Fibroblast of lung (primary cell): ENCODE results near the gene CARD8. TPM values are rescaled to one million over a fixed set of nuclear protein-coding genes. Genes with fewer than 3 reads are reported as not detected.

Experiments used
- DNase-seq, 2 donors: peaks; one replicate each; pipeline versions ENCODE4 v3.0.0 to v3.0.0-alpha.2; 2010; ENCODE audit warnings: low read depth in 2 of 2
- H2AFZ ChIP-seq: 2 replicates; pipeline ENCODE4 v1.5.1; 2012; ENCODE audit warnings: low read length, control low read depth, inconsistent platforms
- H3K27ac ChIP-seq: 2 replicates; pipeline ENCODE4 v1.5.1; 2011; ENCODE audit warnings: low read length, control low read depth; ENCODE audit not compliant: insufficient read depth
- H3K27me3 ChIP-seq: 2 replicates; pipeline ENCODE4 v1.5.1; 2011; ENCODE audit warnings: mild to moderate bottlenecking, low read length; ENCODE audit not compliant: control insufficient read depth, insufficient read depth
- H3K36me3 ChIP-seq: 2 replicates; pipeline ENCODE4 v1.5.1; 2011; ENCODE audit warnings: low read length; ENCODE audit not compliant: control insufficient read depth, insufficient read depth
- H3K4me1 ChIP-seq: 2 replicates; pipeline ENCODE4 v1.5.1; 2011; ENCODE audit warnings: low read length; ENCODE audit not compliant: control insufficient read depth, insufficient read depth; ENCODE audit errors: extremely low read depth
- H3K4me2 ChIP-seq: 2 replicates; pipeline ENCODE4 v1.5.1; 2011; ENCODE audit warnings: low read length, control low read depth; ENCODE audit not compliant: insufficient read depth; ENCODE audit errors: extremely low read depth
- H3K4me3 ChIP-seq, 4 experiments: fragments of 200-600 bp in 1 of 4; sonication (generic) in 1 of 4; replicated peaks in 1 of 4; 2 replicates each; pipeline ENCODE4 v1.5.1; 2011 to 2016; ENCODE audit warnings: low read length in 4 of 4, low read depth in 3 of 4, mild to moderate bottlenecking in 3 of 4, control low read depth in 2 of 4, inconsistent platforms in 1 of 4, mixed read lengths in 1 of 4; ENCODE audit not compliant: insufficient read depth in 1 of 4; ENCODE audit errors: control extremely low read depth in 1 of 4
- H3K79me2 ChIP-seq: 2 replicates; pipeline ENCODE4 v1.5.1; 2012; ENCODE audit warnings: mild to moderate bottlenecking, low read length, inconsistent platforms; ENCODE audit not compliant: control insufficient read depth, insufficient read depth
- H3K9ac ChIP-seq: 2 replicates; pipeline ENCODE4 v1.5.1; 2011; ENCODE audit warnings: mild to moderate bottlenecking, low read length, control low read depth; ENCODE audit not compliant: insufficient read depth
- H3K9me3 ChIP-seq: 2 replicates; pipeline ENCODE4 v1.5.1; 2012; ENCODE audit warnings: low read depth, low read length; ENCODE audit not compliant: control insufficient read depth, insufficient read depth
- H4K20me1 ChIP-seq: 2 replicates; pipeline ENCODE4 v1.5.1; 2011; ENCODE audit warnings: low read length; ENCODE audit not compliant: control insufficient read depth, insufficient read depth; ENCODE audit errors: extremely low read depth
- CTCF ChIP-seq, 2 donors: IDR thresholded peaks in 1 of 2; conservative IDR thresholded peaks in 1 of 2; 1 replicate in 1 of 2; 2 replicates in 1 of 2; pipeline ENCODE4 v1.5.1; 2011 to 2012; ENCODE audit warnings: low read length in 2 of 2, control low read depth in 1 of 2, inconsistent platforms in 1 of 2, low read depth in 1 of 2, mild to moderate bottlenecking in 1 of 2
- EZH2 ChIP-seq: IDR thresholded peaks from 2 replicates; pipeline ENCODE4 v1.5.1; 2012; ENCODE audit warnings: low read length, control low read depth, mild to moderate bottlenecking; ENCODE audit errors: missing control alignments
- polyA plus RNA-seq, 2 donors: library from polyadenylated mRNA; depleted of rRNA in 1 of 2; stranded (reverse) in 1 of 2; unstranded in 1 of 2; fragments of >200 nt; gene quantifications; 2 replicates each; pipeline ENCODE4 v1.2.1, GENCODE V29; 2011 to 2012; ENCODE audit warnings: missing spikeins in 1 of 2
- total RNA-seq: library from RNA; depleted of rRNA; stranded (reverse); fragments of >200 nt; gene quantifications from 2 replicates; pipeline ENCODE4 v1.2.1, GENCODE V29; 2014

The CARD8 gene
- total and polyA plus RNA-seq, 2 donors (not counting 1 experiment from before 2014, with no cell fraction given) = 16.4 to 24.1 TPM

- no peaks in the 10 kb centered on the region for H3K4me1 ChIP-seq
- H3K9ac ChIP-seq = no peak overlapping the region
- no peaks in the 10 kb centered on the region for H3K9me3 ChIP-seq
- no peak for DNase-seq
- no peaks in the 10 kb centered on the region for H3K27me3 ChIP-seq
- H3K4me3 ChIP-seq = no peak overlapping the region
- no peaks in the 10 kb centered on the region for H3K36me3 ChIP-seq
- no peak overlapping the region for H3K4me2 ChIP-seq
- H3K27ac ChIP-seq = no peak overlapping the region
- TF ChIP-seq CTCF (conservative IDR thresholded peaks at IDR 0.05 in 1 of 2, IDR thresholded peaks at IDR 0.05 in 1 of 2; ENCODE audit: low read depth in 1 of 2, low read length in 2 of 2) (no peak), EZH2 (no peak)
- no peak overlapping the region for H2AFZ ChIP-seq
- H3K79me2 ChIP-seq = peaks cover 6% of the 10 kb centered on the region
- H4K20me1 ChIP-seq = no peaks in the 10 kb centered on the region
Measured at GRCh38 chr19:48253999-48254398, 1.7 kb downstream of the CARD8 start.

DNA sequence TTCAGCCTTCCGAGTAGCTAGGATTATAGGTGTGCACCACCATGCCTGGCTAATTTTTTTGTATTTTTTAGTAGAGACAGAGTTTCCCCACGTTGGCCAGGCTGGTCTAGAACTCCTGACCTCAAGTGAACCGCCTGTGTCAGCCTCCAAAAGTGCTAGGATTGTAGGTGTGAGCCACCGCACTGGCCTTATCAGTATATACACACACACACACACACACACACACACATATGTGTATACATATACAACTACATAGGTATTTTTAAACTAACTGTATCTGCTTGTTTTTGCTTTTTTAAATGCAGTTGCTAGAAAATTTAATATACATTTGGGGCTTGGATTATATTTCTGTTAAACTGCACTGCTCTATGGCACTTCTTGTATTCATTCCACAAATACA is 3.1 kb downstream of the CARD8 start:
- H3K27ac ChIP-seq = no peak overlapping the region
- no peak overlapping the region for H3K4me3 ChIP-seq
- H3K4me2 ChIP-seq = no peak overlapping the region
- no peaks in the 10 kb centered on the region for H3K9me3 ChIP-seq
- DNase-seq = no peak
- H3K27me3 ChIP-seq = no peaks in the 10 kb centered on the region
- H3K9ac ChIP-seq = no peak overlapping the region
- H4K20me1 ChIP-seq = no peaks in the 10 kb centered on the region
- no peak overlapping the region for H2AFZ ChIP-seq
- peaks cover 6% of the 10 kb centered on the region for H3K79me2 ChIP-seq
- no peak for TF ChIP-seq EZH2
- TF ChIP-seq CTCF (conservative IDR thresholded peaks at IDR 0.05 in 1 of 2, IDR thresholded peaks at IDR 0.05 in 1 of 2; ENCODE audit: low read depth in 1 of 2, low read length in 2 of 2) = no peak
- H3K4me1 ChIP-seq = no peaks in the 10 kb centered on the region
- H3K36me3 ChIP-seq = no peaks in the 10 kb centered on the region

DNA sequence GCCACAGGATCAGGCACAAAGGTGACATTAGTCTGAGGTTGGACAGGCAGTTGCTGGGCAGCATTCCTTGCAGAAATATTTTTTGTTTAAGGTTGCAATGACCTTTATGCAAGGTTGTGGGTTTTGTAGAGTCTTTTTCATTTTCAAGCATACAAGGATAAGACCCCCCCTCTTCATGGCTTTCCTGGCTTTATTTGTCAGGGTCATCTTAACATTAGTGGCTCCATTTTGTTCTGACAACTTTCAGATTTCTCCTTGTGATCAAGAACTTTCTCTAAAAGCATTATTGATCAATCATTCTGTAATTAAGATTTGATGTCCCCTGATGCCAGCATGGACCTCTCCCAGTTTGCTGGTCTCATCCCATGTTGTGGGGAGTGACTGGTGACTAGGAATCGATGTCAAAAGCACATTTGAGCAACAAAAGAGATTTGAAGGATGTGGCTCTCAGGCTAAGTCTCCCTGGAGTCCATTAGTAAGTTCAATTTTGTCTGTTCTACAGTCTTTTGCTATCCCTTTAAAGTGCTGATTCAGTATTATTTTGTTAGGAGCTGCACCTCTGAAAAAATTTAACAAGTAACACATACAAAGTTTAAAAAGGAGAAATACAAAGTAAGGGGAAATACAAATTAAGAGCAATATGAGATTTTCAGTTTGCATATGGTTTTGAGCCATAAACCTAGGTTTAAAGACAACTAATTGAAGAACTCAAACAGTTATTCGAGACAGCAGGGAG is 5.3 kb downstream of the CARD8 start:
- Histone ChIP-seq H3K36me3 (no peaks in the 10 kb centered on the region), H3K4me1 (no peaks in the 10 kb centered on the region), H3K4me2 (no peak overlapping the region), H3K27me3 (no peaks in the 10 kb centered on the region), H3K79me2 (peaks cover 6% of the 10 kb centered on the region), H4K20me1 (no peaks in the 10 kb centered on the region), H2AFZ (no peak overlapping the region), H3K4me3 (no peak overlapping the region), H3K9me3 (no peaks in the 10 kb centered on the region), H3K27ac (no peak overlapping the region), H3K9ac (no peak overlapping the region)
- TF ChIP-seq CTCF (conservative IDR thresholded peaks at IDR 0.05 in 1 of 2, IDR thresholded peaks at IDR 0.05 in 1 of 2; ENCODE audit: low read depth in 1 of 2, low read length in 2 of 2) (no peak), EZH2 (no peak)
- no peak for DNase-seq
